Uterus (tissue), 2 donors: ENCODE results near the gene RNF10.

ENCODE experiments used
- POLR2A ChIP-seq, 2 donors: fragments of 450-650 bp; IDR thresholded peaks; one replicate each; pipeline ENCODE4 v1.6.1; 2016; ENCODE audit warnings: antibody characterized with exemption in 2 of 2, mild to moderate bottlenecking in 1 of 2, moderate library complexity in 1 of 2
- TF ChIP-seq, protein P1 (sequence below), 4 experiments: fragments of 200-600 bp in 2 of 4; fragments of 450-650 bp in 2 of 4; sonication (generic) in 2 of 4; IDR thresholded peaks; one replicate each; pipeline ENCODE4 v1.5.1; 2016 to 2019; ENCODE audit warnings: antibody characterized with exemption in 4 of 4, mild to moderate bottlenecking in 2 of 4, moderate library complexity in 1 of 4

DNA sequence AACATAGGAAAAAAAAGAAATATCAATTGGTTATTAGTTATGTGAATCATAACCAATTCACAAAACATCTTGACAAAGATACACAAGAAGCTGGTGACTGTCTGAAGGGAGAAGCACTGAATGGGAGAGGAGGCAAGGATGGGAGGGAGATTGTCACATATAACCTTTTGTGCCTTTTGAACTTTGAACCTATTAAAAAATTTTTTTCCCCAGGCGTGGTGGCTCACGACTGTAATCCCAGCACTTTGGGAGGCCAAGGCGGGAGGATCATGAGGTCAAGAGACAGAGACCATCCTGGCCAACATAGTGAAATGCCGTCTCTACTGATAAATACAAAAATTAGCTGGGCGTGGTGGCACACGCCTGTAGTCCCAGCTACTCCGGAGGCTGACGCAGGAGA lies 25.6 kb upstream of the RNF10 start:
- TF ChIP-seq, protein P1, sequence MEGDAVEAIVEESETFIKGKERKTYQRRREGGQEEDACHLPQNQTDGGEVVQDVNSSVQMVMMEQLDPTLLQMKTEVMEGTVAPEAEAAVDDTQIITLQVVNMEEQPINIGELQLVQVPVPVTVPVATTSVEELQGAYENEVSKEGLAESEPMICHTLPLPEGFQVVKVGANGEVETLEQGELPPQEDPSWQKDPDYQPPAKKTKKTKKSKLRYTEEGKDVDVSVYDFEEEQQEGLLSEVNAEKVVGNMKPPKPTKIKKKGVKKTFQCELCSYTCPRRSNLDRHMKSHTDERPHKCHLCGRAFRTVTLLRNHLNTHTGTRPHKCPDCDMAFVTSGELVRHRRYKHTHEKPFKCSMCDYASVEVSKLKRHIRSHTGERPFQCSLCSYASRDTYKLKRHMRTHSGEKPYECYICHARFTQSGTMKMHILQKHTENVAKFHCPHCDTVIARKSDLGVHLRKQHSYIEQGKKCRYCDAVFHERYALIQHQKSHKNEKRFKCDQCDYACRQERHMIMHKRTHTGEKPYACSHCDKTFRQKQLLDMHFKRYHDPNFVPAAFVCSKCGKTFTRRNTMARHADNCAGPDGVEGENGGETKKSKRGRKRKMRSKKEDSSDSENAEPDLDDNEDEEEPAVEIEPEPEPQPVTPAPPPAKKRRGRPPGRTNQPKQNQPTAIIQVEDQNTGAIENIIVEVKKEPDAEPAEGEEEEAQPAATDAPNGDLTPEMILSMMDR (IDR thresholded peaks at IDR 0.05): no peak
- no peak for TF ChIP-seq POLR2A (IDR thresholded peaks at IDR 0.05)
